H1 (cell line): ENCODE results near the gene P4HA3. TPM values are rescaled to one million over a fixed set of nuclear protein-coding genes. Genes with fewer than 3 reads are reported as not detected.

Source experiments
- ASH2L ChIP-seq: fragments of 200-600, 300-600 bp; sonication (generic); IDR thresholded peaks from one replicate; pipeline ENCODE4 v1.7.1; 2017; ENCODE audit warnings: low read length
- CTBP2 ChIP-seq: IDR thresholded peaks from 2 replicates; pipeline ENCODE4 v1.7.0; 2011; ENCODE audit warnings: borderline replicate concordance, mild to moderate bottlenecking, moderate library complexity, mixed read lengths, low read length; ENCODE audit not compliant: insufficient read depth, insufficient read length
- EGR1 ChIP-seq: IDR thresholded peaks from 2 replicates; pipeline ENCODE4 v1.6.1; 2011; ENCODE audit warnings: low read depth, low read length, borderline replicate concordance
- RAD21 ChIP-seq, 2 experiments: IDR thresholded peaks in 1 of 2; conservative IDR thresholded peaks in 1 of 2; 2 replicates each; pipeline ENCODE4 v1.6.1; 2011; ENCODE audit warnings: low read depth in 2 of 2, low read length in 2 of 2, improper control_type of control experiment in 1 of 2, inconsistent platforms in 1 of 2, mild to moderate bottlenecking in 1 of 2, moderate library complexity in 1 of 2
- RBBP5 ChIP-seq: IDR thresholded peaks from 2 replicates; pipeline ENCODE4 v1.7.1; 2012; ENCODE audit warnings: low read depth, mild to moderate bottlenecking, inconsistent platforms, low read length, moderate library complexity, borderline replicate concordance
- polyA plus RNA-seq, 7 experiments: library from polyadenylated mRNA; depleted of rRNA in 3 of 7; stranded (reverse) in 5 of 7; unstranded in 2 of 7; fragments of >200 nt in 5 of 7; fragments of 200-250 nt in 2 of 7; gene quantifications; 1 replicate in 5 of 7; 2 replicates in 1 of 7; 4 replicates in 1 of 7; pipeline versions ENCODE4 v1.2.1 to v1.2.3, GENCODE V29; 2011 to 2013; ENCODE audit warnings: missing spikeins in 2 of 7, mixed read lengths in 2 of 7
- total RNA-seq: library from RNA; stranded (reverse); fragmentation: NEBNext Ultra II Directional; extraction: Animal tissue kit (Norgen Biotek cat#: 25700); gene quantifications from 2 replicates; pipeline ENCODE4 v1.2.1, GENCODE V29; 2021

The P4HA3 gene
- total and polyA plus RNA-seq, 2 of the 8 experiments (the other 6 are each of a cell fraction or from before 2014, with no cell fraction given) = 0.06 TPM; not detected in 1

- TF ChIP-seq RAD21 (IDR thresholded peaks at IDR 0.05 in 1 of 2, conservative IDR thresholded peaks at IDR 0.05 in 1 of 2; ENCODE audit: low read depth in 2 of 2, low read length in 2 of 2) (no peak), CTBP2 (no peak), ASH2L (no peak), EGR1 (no peak), RBBP5 (no peak)
Observed at GRCh38 chr11:74232311-74232950, 79.0 kb downstream of the P4HA3 start (continued).
